SW 1271 (cell line): ENCODE measurements around the gene STARD10.

Experiments
- DNase-seq, 2 experiments: peaks; one replicate each; lab custom pipeline; 2025; lab: John Stamatoyannopoulos, UW

STARD10 gene

GRCh38 chr11:72724851-72725723 lies 68.8 kb downstream of the STARD10 start:
- DNase-seq, result peak; percentile 57 to 85

DNA sequence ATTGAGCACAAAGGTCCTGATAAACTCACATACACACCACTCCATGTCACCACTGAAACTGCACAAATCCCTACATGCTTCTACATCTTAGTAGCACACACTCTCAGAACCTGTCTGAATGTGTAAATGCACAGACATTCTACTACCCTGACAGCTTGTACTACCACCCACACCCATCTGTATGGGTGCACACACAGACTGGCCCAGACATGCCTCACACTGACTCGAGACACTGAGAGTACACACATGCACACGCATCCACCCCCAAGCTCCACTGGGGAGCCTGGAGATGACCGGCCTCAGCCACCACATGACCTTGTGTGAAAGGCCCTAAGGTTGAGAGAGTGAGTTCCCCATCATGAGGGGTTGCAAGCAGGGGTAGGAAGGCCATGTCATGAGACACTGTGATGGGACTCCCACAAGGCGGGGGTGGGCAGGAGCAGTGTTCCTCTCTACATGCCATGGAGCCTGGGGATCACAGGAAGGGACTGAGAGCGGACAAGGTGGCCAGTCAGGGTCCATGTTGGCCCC lies 69.8 kb downstream of the STARD10 start:
- DNase-seq, result no peak

GRCh38 chr11:72723508-72723907 lies 70.3 kb downstream of the STARD10 start:
- no peak for DNase-seq

DNA sequence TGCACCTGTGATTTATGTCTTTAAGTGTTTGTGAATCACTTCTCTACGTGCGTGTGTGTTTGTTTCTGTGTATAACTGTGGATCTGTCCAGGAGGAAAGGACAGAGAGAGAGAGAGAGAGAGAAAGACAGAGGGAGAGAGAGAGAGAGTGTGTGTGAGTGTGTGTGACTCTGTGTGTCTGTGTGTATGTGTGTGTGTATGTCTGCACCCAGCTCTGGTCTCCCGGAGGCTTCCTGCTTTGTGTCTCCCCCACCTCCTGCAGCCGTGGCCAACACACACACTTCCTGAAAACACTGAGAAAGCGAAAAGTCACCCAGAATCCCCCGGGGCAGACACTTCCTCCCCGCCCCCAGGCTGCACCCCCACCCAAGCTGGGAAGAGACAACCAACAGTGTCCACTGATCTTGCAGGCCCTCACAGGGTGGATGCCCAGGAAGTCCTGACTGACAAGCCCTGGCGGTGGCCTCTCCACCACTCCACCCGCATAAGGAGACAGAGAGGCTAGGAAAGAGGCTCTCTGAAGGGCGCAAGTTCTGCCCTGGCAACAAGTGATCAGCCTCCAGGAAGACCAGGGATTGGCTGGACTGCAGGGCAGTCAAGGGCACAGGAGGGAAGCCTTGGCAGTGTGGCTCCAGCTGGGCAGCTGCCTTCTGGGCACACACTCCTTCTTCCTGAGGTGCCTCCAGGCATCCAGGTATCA lies 71.6 kb downstream of the STARD10 start:
- peak; percentile 60 to 95 for DNase-seq

DNA sequence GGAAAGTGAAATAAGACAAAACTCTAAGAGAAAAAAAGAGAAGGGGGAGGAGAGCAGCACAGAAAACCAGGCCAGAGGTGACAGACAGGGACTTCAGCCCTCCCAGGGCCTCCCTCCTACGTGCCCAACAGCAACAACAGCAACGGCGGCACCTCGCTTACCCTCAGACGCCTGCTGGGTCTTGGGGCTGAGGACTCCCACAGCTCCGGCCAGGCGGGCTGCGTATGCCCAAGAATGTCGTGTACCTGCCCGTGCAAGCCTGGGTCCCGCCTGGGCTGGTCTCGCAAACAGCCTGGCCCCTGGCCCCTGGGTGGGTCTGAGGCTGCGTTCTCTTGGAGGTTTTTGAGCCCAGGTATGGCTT lies 72.2 kb downstream of the STARD10 start:
- DNase-seq, result no peak

DNA sequence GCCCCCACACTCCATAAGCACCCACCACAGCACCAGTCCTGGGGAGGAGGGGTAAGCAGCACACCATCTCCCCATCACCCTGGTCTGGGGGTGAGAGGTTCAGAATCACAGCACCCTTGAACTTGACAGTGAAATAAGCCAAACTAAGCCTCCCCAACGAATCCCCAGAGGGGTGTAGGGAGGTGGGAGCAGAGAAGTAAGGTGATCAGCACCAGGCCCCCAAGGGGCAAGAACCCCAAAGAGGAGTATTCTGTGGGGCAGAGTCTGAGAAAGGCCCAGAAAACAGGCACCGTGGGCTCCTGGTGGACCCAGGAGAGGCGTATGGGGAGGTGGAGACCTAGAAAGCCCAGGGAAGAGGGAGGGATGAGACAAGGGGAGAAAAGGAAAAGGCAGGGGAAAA lies 72.6 kb downstream of the STARD10 start:
- no peak for DNase-seq

DNA sequence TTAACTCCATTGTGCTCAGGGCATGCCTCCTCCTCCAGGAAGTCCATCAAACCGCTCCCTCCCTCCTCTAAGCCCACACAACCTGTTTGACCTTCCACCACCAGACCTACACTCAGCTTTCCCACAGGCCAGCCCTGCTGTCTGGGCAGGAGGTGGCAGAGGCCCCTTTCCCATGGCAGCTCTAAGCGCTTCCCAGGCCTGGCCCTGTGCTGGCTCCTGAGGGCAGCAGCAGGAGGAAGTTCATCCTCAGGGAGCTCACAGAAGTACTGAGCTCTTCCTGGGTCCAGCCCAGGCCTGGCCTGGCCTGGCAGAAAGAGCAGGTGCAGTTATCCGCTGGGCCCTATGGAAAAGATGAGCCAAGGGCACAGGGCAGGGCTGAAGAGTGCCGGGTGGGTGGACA lies 73.1 kb downstream of the STARD10 start:
- no peak for DNase-seq

DNA sequence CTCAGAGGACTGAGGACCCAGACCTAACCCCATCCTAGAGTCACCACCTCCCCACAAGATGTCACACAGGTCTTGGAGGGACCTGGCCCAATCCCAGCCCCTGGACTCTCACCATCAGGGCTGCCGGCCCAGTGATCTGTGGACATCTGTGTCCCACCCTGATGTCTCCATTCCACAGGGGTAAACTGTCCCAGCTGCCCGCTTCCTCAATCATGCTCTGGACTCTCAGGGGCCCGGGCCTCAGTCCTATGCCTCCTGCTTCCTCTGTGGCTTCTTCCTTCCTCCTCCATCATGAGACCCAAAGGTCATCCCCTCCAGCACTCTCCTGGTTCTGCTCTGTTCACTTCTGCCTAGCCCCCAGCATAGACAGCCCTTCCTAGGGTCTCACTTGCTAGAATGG lies 73.8 kb downstream of the STARD10 start:
- DNase-seq, result no peak

- DNase-seq, result no peak
Observed at GRCh38 chr11:72719551-72719950, 74.3 kb downstream of the STARD10 start.

DNA sequence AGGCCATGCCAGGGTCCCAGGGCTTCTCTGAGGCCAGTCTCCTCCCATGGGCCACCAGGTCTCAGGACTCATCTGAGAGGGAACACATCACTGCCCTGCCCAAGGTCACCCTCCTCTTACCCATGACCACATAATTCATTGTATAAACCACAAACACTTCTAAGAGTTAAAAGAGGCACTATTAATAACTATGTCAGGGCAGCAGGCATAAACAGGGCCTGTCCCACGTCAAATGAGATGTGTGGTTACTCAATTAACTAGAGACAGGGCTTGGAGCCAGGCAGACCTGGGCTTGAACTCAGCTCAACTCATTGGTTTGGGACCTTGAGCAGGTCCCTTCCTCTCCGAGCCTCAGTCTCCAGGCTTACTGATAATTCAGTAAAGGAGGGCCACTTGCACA lies 74.7 kb downstream of the STARD10 start:
- no peak for DNase-seq

GRCh38 chr11:72718101-72718501 lies 75.7 kb downstream of the STARD10 start:
- no peak for DNase-seq

GRCh38 chr11:72716788-72717435 lies 76.9 kb downstream of the STARD10 start:
- DNase-seq, result no peak

- DNase-seq, result no peak
Observed at GRCh38 chr11:72716290-72716689, 77.6 kb downstream of the STARD10 start.

GRCh38 chr11:72712841-72713240 lies 81.0 kb downstream of the STARD10 start:
- no peak for DNase-seq

GRCh38 chr11:72712168-72712751 lies 81.6 kb downstream of the STARD10 start:
- no peak for DNase-seq

GRCh38 chr11:72711141-72711540 lies 82.7 kb downstream of the STARD10 start:
- no peak for DNase-seq

GRCh38 chr11:72710278-72710677 lies 83.6 kb downstream of the STARD10 start:
- DNase-seq, result no peak

GRCh38 chr11:72709478-72710238 lies 84.2 kb downstream of the STARD10 start:
- DNase-seq, result no peak

DNA sequence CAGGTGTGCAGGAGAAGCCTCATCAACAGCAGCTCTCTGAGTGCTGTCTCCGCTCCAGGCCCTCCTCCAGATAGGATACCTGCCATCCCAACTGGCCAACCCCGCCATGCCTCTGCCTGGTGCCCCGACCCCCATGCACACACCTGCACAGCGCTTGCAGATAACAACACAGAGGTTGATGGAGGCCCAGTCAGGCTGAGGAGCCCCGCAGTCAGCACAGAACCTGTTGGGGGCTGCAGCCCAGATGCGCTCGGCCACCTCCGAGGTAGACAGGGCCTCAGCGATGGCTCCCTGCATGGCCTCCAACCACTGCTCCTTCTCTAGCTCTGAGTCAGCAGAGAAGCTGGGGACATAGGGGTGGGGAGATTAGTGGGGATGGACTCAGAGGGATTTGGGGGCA lies 86.8 kb downstream of the STARD10 start:
- no peak for DNase-seq

GRCh38 chr11:72706579-72706978 lies 87.3 kb downstream of the STARD10 start:
- no peak for DNase-seq
